SU-DHL-6 (cell line): ENCODE data around the gene NDUFAB1.
A peak's percentile ranks its signal among the peaks of the same experiment; 100 is the strongest.

Source experiments
- H2AFZ ChIP-seq: fragments of 200-600 bp; sonication (generic); 2 replicates; pipeline ENCODE4 v1.6.1; 2014; ENCODE audit warnings: low read depth, mild to moderate bottlenecking, moderate library complexity, mixed read lengths, antibody characterized with exemption, low read length; ENCODE audit not compliant: severe bottlenecking
- H3F3A ChIP-seq: fragments of 200-600 bp; shearing (Covaris generic); 2 replicates; pipeline ENCODE4 v1.6.0; 2016; ENCODE audit warnings: antibody characterized with exemption, mild to moderate bottlenecking; ENCODE audit not compliant: insufficient read depth
- H3K27ac ChIP-seq: fragments of 200-600 bp; sonication (generic); 2 replicates; pipeline ENCODE4 v1.5.1; 2016; ENCODE audit warnings: low read depth, mild to moderate bottlenecking, low read length, moderate library complexity, mixed read lengths
- H3K27me3 ChIP-seq: fragments of 200-600 bp; sonication (generic), shearing (Covaris generic); 2 replicates; pipeline ENCODE4 v1.6.0; 2014; ENCODE audit warnings: mild to moderate bottlenecking, low read length
- H3K36me3 ChIP-seq: fragments of 200-600 bp; sonication (generic); 2 replicates; pipeline ENCODE4 v1.6.1; 2014; ENCODE audit warnings: mild to moderate bottlenecking, low read length, mixed read lengths
- H3K4me2 ChIP-seq: fragments of 300-600, 200-600 bp; shearing (Covaris generic), sonication (generic); 2 replicates; pipeline ENCODE4 v1.6.0; 2014; ENCODE audit warnings: low read length, low read depth, mild to moderate bottlenecking; ENCODE audit not compliant: poor library complexity, severe bottlenecking
- H3K4me3 ChIP-seq: fragments of 200-600 bp; sonication (generic); 2 replicates; pipeline ENCODE4 v1.5.1; 2014; ENCODE audit warnings: antibody characterized with exemption, low read length, mild to moderate bottlenecking, mixed read lengths; ENCODE audit not compliant: insufficient read depth, poor library complexity, severe bottlenecking
- H3K79me2 ChIP-seq: fragments of 200-600 bp; sonication (generic); 2 replicates; pipeline ENCODE4 v1.6.1; 2014; ENCODE audit warnings: mild to moderate bottlenecking, low read length, moderate library complexity; ENCODE audit not compliant: insufficient read depth
- H3K9ac ChIP-seq: fragments of 200-600 bp; sonication (generic); 2 replicates; pipeline ENCODE4 v1.7.0; 2014; ENCODE audit warnings: mild to moderate bottlenecking, low read length
- H3K9me2 ChIP-seq: fragments of 200-600 bp; sonication (generic); replicated peaks from 2 replicates; pipeline ENCODE4 v1.6.1; 2014; ENCODE audit warnings: low read length; ENCODE audit not compliant: insufficient read depth
- H3K9me3 ChIP-seq: fragments of 200-600 bp; sonication (generic); 2 replicates; pipeline ENCODE4 v1.6.1; 2014; ENCODE audit warnings: low read length, mixed read lengths; ENCODE audit not compliant: insufficient read depth
- H4K20me1 ChIP-seq: fragments of 200-600 bp; sonication (generic); 2 replicates; pipeline ENCODE4 v1.6.1; 2014; ENCODE audit warnings: low read depth, mild to moderate bottlenecking, antibody characterized with exemption, low read length, moderate library complexity, mixed read lengths
- CTCF ChIP-seq: fragments of 200-600 bp; sonication (generic); IDR thresholded peaks from one replicate; pipeline ENCODE4 v1.5.1; 2017; ENCODE audit warnings: antibody characterized with exemption, mild to moderate bottlenecking, low read length, moderate library complexity; ENCODE audit not compliant: insufficient read depth, poor library complexity, severe bottlenecking
- EZH2phosphoT487 ChIP-seq: fragments of 200-600 bp; sonication (generic), shearing (Covaris generic); conservative IDR thresholded peaks from 2 replicates; pipeline ENCODE4 v1.6.1; 2018; ENCODE audit warnings: mild to moderate bottlenecking, antibody characterized with exemption, low read length, moderate library complexity, mixed read lengths

The NDUFAB1 gene

DNA sequence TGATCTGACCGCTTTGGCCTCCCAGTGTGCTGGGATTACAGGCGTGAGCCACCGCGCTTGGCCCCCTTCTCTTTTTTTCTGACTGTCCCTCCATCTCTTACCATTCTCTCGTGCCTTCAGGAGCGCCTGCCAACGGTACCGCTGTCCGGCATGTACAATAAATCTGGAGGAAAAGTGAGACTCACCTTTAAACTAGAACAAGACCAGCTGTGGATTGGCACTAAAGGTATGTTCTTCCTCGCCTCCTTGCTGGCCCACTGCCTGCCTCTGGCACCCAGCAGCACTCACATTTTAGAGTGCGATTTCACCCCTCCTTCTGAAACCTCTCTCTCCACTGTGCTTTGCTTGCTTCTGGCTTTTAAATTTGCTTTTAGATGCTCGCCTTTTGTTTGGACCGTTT lies 33.6 kb downstream of the NDUFAB1 start:
- H3K27ac ChIP-seq, result no peak overlapping the region
- no peaks in the 10 kb centered on the region for H3K9me2 ChIP-seq
- peaks cover 5% of the 10 kb centered on the region; the same call in 1 of the 2 replicates for H3F3A ChIP-seq
- H3K9me3 ChIP-seq, result no peaks in the 10 kb centered on the region
- no peak overlapping the region for H2AFZ ChIP-seq
- H3K9ac ChIP-seq, result no peak overlapping the region
- no peaks in the 10 kb centered on the region for H3K27me3 ChIP-seq
- no peak overlapping the region for H3K4me3 ChIP-seq
- H3K4me2 ChIP-seq, result no peak overlapping the region
- H3K36me3 ChIP-seq, result no peaks in the 10 kb centered on the region
- peaks cover 24% of the 10 kb centered on the region for H3K79me2 ChIP-seq
- H4K20me1 ChIP-seq, result no peaks in the 10 kb centered on the region
- TF ChIP-seq CTCF (no peak), EZH2phosphoT487 (no peak)

DNA sequence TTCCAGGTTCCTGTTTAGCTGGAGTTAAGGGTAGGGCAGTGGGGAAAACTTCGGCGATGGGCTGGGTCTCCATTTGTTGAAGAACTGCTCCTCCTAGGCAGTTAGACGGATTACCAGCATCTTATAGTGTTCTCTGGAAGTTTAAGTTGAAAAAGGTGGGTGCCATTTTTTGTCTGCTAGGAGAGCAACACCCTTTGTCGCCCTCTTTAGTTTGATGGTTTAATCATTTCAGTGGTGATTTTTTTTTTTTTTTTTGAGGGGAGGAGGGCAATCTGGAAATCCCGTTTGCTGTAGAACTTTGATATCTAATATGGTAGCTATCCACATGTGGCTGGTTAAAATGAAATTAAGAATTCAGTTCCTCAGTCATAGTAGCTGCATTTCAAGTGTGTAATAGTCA lies 34.5 kb downstream of the NDUFAB1 start:
- Histone ChIP-seq H4K20me1 (no peaks in the 10 kb centered on the region), H3F3A (peaks cover 7% of the 10 kb centered on the region), H3K4me3 (no peak overlapping the region), H3K36me3 (no peaks in the 10 kb centered on the region), H3K9me2 (no peaks in the 10 kb centered on the region), H2AFZ (no peak overlapping the region), H3K27ac (no peak overlapping the region), H3K9ac (no peak overlapping the region), H3K9me3 (no peaks in the 10 kb centered on the region), H3K4me2 (no peak overlapping the region), H3K79me2 (peaks cover 26% of the 10 kb centered on the region), H3K27me3 (no peaks in the 10 kb centered on the region)
- no peak for TF ChIP-seq EZH2phosphoT487
- TF ChIP-seq CTCF, result no peak

- Histone ChIP-seq H3K4me2 (peak overlapping the region; percentile 71), H3K27me3 (no peaks in the 10 kb centered on the region), H3K27ac (0 out of 2 replicates have a peak overlapping the region, but pooled peaks have one; percentile 14), H2AFZ (peak overlapping the region; percentile 85), H3K79me2 (peaks cover 39% of the 10 kb centered on the region), H3K4me3 (peak overlapping the region; percentile 82), H3K9me2 (no peaks in the 10 kb centered on the region), H3K9ac (peak overlapping the region; percentile 86), H4K20me1 (no peaks in the 10 kb centered on the region), H3F3A (peaks cover 13% of the 10 kb centered on the region), H3K36me3 (no peaks in the 10 kb centered on the region; the same call in 1 of the 2 replicates), H3K9me3 (no peaks in the 10 kb centered on the region)
- TF ChIP-seq EZH2phosphoT487, result no peak
- no peak for TF ChIP-seq CTCF
Measured at GRCh38 chr16:23557779-23558702, 38.1 kb downstream of the NDUFAB1 start.
